Stomach smooth muscle (tissue), 2 donors: ENCODE data around the gene GRK3.

Experiments
- H3K27ac ChIP-seq: one replicate; pipeline ENCODE4 v1.7.0; 2013; ENCODE audit warnings: mild to moderate bottlenecking, low read length, inconsistent platforms
- H3K27me3 ChIP-seq, 2 donors: one replicate each; pipeline ENCODE4 v1.7.0; 2013; ENCODE audit warnings: low read length in 2 of 2; ENCODE audit not compliant: insufficient read depth in 2 of 2, control insufficient read depth in 1 of 2
- H3K36me3 ChIP-seq, 2 donors: one replicate each; pipeline ENCODE4 v1.7.0; 2013; ENCODE audit warnings: low read length in 2 of 2; ENCODE audit not compliant: control insufficient read depth in 2 of 2, insufficient read depth in 2 of 2
- H3K4me1 ChIP-seq: one replicate; pipeline ENCODE4 v1.7.0; 2013; ENCODE audit warnings: low read length; ENCODE audit not compliant: control insufficient read depth, insufficient read depth
- H3K4me3 ChIP-seq, 2 donors: one replicate each; pipeline ENCODE4 v1.7.0; 2013; ENCODE audit warnings: low read length in 2 of 2
- H3K9ac ChIP-seq, 2 donors: one replicate each; pipeline ENCODE4 v1.7.0; 2013; ENCODE audit warnings: low read length in 2 of 2, mild to moderate bottlenecking in 1 of 2
- H3K9me3 ChIP-seq, 2 donors: one replicate each; pipeline ENCODE4 v1.7.0; 2013; ENCODE audit warnings: low read length in 2 of 2; ENCODE audit not compliant: control insufficient read depth in 2 of 2
- donor health status: healthy.
- donor health status: Pancreatic carcinoma.

GRK3 gene

DNA sequence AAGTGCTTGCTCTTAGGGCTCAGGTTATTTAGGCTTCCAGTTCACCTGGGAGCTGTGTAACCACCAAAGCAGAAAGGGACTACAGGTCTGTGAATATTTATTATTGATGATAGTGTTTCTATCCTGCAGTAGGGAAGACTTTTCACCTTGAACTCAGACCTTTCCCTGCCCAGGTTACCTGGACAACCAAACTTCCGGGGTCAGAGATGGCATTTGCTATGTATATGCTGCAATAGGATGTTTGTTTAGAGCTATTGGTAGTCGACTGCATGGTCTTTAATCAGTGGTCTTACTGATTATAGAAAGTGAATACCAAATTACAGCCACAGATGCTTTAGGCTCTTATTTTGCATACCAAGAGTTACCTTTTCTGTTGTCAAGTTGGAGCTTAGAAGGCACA is 94.9 kb downstream of the GRK3 start:
- Histone ChIP-seq H3K9ac (no peak overlapping the region), H3K9me3 (no peaks in the 10 kb centered on the region), H3K27ac (no peak overlapping the region), H3K4me1 (peaks cover 4% of the 10 kb centered on the region), H3K4me3 (no peak overlapping the region), H3K27me3 (no peaks in the 10 kb centered on the region), H3K36me3 (no peaks in the 10 kb centered on the region)

DNA sequence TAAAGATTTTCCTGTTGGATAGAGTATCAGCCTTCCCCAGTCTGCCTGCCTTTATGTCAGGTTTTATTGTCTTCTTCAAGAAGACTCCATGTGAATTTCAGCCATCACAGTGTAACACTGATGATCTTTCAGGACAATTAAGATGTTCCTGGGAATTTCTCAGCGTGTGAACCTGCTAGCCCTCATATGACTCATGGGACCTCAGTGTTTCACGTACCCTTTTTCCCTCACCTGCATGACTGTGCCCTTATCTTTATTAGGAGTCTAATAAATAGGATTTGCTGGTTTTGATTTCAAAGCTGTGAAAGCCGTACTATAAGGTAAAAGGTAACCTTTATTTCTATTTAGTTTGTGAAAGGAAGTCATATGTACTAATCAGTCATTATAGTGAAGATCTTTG is 95.9 kb downstream of the GRK3 start:
- Histone ChIP-seq H3K36me3 (no peaks in the 10 kb centered on the region), H3K4me3 (no peak overlapping the region), H3K4me1 (peaks cover 4% of the 10 kb centered on the region), H3K9me3 (no peaks in the 10 kb centered on the region), H3K27me3 (no peaks in the 10 kb centered on the region), H3K9ac (no peak overlapping the region), H3K27ac (no peak overlapping the region)

DNA sequence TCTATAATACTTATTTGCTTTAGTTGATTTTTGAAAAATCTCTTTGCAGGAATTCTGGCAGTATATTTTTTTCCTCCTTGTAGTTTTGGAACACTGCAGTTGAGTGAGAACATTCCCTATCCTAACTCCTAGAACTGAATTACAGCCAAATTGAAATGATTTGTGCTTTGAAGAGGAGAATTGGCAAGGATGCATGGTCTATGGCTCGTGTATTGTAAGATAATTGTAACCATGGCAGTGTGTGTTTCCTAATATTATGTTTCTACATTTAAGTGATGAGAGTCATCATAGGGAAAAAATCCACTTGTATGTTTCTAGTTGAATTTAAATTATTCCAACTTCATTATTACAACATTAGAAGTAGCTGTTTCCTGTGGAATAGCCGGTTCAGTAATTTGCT is 96.6 kb downstream of the GRK3 start:
- H3K36me3 ChIP-seq: no peaks in the 10 kb centered on the region
- H3K4me1 ChIP-seq: peaks cover 4% of the 10 kb centered on the region
- H3K9me3 ChIP-seq: no peaks in the 10 kb centered on the region
- no peak overlapping the region for H3K4me3 ChIP-seq
- H3K27ac ChIP-seq: no peak overlapping the region
- no peak overlapping the region for H3K9ac ChIP-seq
- H3K27me3 ChIP-seq: no peaks in the 10 kb centered on the region

DNA sequence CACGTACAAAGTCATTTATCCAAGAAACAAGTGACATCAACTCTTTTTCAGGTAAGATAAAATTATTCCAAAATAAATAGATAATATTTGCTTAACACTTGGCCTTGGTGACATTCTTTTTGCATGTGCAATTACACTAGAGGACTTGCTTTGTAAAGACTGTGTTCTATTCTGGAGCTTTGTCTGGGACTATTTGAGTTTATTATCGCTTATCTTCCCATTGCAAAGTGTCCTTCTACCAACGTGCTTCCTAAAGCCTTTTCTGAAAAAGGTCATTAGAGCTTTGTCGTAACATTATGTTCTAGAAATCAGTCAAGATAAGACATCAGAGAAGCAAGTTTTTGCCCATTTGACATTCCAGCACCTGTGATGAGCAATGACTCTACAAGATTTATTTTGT is 99.2 kb downstream of the GRK3 start:
- Histone ChIP-seq H3K4me1 (peaks cover 4% of the 10 kb centered on the region), H3K9me3 (no peaks in the 10 kb centered on the region), H3K9ac (no peak overlapping the region), H3K27ac (no peak overlapping the region), H3K4me3 (no peak overlapping the region), H3K27me3 (no peaks in the 10 kb centered on the region), H3K36me3 (no peaks in the 10 kb centered on the region)

DNA sequence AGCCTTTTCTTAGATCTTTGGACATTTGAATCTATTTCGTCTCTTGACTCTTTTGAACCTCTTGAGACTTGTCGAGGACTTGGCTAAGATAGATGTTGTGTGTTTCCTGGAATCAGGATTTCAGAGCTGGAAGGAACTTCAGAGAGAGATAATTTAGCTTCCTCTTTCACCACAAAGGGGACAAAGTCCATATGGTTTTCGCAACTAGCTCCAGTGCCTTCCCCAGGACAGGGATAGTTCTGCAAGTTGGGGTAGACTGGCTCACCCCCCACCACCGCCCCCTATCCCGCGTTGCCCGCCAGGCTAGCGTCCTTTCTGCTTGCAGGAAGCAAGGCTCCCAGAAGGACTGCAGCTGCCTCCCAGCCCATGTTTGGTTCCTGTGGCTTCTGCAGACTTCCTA is 101.8 kb downstream of the GRK3 start:
- Histone ChIP-seq H3K4me1 (no peaks in the 10 kb centered on the region), H3K9me3 (no peaks in the 10 kb centered on the region), H3K27me3 (no peaks in the 10 kb centered on the region), H3K9ac (no peak overlapping the region), H3K36me3 (no peaks in the 10 kb centered on the region), H3K4me3 (no peak overlapping the region), H3K27ac (no peak overlapping the region)

DNA sequence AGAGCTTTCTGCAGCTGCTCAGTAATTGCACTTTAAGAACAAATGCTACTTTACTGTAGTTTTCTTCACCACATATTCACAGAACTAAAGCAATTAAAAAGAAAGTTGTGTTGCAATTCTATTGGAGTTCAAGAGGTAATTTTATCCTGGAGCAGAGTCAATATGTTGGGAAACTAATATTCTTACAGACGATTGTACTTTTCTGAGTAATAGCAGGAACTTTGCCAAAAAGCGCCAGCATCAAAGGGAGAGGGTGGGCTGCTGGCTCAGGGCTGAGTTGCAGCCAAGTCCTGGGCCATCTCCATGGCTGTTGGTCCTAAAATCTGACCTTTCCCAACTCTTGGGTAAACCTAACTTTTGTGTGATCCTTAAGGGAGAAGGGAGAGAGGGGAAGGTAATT is 104.0 kb downstream of the GRK3 start:
- H3K9me3 ChIP-seq: no peaks in the 10 kb centered on the region

DNA sequence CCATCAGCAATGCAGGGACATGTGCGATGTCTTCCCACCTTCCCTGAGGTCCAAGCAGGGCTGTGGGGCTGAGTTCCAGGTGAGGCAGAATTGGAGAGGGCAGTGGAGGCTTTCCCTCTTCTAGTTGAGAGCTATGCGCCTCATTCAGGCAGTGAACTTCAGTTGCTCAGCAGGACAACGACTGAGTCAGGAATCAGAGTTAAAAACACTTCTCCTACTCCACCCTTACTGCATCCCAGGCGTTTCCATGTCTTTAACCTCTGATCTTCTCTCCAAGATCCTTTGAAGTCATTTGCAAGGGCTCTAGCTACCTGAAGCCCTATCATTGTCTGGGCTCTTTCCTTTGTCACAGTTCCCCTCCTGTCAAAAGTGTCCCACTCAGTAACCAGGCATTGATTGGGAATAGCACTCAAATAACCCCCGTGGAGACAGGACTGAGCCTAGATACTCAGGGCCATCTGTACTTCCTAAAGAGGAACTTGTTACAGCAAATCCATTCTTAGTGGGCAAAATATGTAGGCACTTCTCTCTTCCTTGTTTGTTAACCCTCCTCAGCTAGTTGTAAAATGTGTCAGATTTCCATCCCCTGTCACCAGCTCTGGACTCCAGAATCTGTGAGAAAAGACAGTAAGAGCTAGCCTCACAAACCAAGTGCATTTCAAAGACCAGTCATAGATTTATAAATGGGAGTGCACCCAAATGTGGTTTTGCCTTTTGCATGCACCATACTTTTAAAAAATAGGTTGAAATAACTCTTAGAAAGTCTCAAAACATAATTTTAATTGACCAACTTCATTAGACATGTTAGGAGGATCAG is 105.0 kb downstream of the GRK3 start:
- Histone ChIP-seq H3K9me3 (no peaks in the 10 kb centered on the region), H3K36me3 (no peaks in the 10 kb centered on the region), H3K27me3 (no peaks in the 10 kb centered on the region), H3K4me3 (no peak overlapping the region), H3K9ac (no peak overlapping the region), H3K4me1 (no peaks in the 10 kb centered on the region), H3K27ac (no peak overlapping the region)

More for the DNA sequence above, 104.0 kb downstream of the GRK3 start:
- no peaks in the 10 kb centered on the region for H3K36me3 ChIP-seq
- no peak overlapping the region for H3K27ac ChIP-seq
- H3K9ac ChIP-seq: no peak overlapping the region
- no peak overlapping the region for H3K4me3 ChIP-seq
- no peaks in the 10 kb centered on the region for H3K4me1 ChIP-seq
- H3K27me3 ChIP-seq: no peaks in the 10 kb centered on the region

DNA sequence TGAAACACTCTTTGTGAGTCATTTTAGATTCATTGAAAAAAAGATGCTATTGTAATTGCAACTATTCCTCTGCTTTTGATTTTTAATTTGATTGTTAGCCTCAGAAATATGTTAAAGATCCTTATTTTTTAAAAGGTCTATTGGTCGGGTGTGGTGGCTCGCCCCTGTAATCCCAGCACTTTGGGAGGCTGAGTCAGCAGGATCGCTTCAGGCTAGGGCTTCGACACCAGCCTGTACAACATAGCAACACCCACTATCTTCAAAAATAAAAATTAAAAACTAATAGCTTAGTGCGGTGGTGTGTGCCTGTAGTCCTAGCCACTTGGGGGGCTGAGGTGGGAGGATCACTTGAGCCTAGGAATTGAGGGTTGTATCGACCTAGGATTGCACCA is 105.6 kb downstream of the GRK3 start:
- H3K27me3 ChIP-seq: no peaks in the 10 kb centered on the region
- H3K4me1 ChIP-seq: no peaks in the 10 kb centered on the region
- no peak overlapping the region for H3K9ac ChIP-seq
- H3K36me3 ChIP-seq: no peaks in the 10 kb centered on the region
- H3K4me3 ChIP-seq: no peak overlapping the region
- no peaks in the 10 kb centered on the region for H3K9me3 ChIP-seq
- no peak overlapping the region for H3K27ac ChIP-seq

DNA sequence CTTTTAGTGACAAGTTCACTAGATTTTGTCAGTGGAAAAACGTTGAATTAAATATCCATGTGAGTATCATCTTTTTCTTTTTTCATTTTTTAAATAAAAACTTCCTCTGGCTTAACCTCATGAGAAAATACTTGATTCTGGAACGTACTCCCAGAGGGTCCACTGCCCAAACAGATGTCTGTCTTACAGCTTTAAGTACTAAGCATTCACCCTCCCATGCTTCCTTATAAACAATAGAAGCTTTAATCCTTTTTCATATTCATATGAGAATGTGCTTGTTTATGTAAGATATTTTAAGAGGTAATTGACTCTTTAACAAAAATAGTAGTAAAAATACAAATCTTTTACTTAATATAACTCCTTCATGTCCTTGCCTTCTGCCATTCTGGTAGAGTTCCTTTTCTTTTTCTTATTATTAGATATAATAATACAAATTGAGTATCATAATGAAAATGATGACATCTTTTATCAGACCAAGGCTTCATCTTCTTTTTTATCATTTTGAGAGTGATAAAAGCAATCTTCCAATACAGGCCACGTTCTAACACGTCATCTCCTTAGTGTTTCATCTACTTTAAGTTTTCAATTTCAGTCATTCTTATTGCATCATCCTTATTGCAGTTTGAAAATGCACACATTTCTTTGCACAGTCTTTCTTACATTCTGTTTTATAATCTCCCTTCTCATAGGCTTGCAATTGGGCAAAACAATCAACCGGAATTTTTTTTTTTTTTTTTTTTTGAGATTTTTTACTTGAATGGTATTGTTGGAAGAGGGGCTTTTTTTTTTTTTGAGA is 108.0 kb downstream of the GRK3 start:
- Histone ChIP-seq H3K27me3 (no peaks in the 10 kb centered on the region), H3K4me1 (no peaks in the 10 kb centered on the region)

DNA sequence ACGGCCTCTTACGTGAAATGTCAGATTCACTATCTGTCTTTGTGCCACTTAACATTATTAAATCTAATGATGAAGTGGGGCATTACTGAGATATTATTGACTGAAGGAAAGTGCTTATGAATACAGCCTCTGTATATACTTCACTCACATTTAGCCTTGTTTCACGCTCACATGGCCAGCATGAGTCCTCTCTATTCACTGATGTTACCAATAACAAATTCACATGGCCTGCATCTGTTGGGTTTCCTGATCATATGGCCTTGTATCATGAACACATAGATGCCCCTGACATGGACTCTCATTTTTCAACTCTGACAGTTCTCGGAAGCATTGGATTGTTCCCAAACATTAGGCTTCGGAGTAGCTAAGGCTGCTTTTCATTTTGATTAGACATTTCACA is 109.2 kb downstream of the GRK3 start:
- Histone ChIP-seq H3K9me3 (no peaks in the 10 kb centered on the region), H3K36me3 (no peaks in the 10 kb centered on the region), H3K27me3 (no peaks in the 10 kb centered on the region), H3K4me1 (no peaks in the 10 kb centered on the region), H3K27ac (no peak overlapping the region), H3K9ac (no peak overlapping the region), H3K4me3 (no peak overlapping the region)

More for the DNA sequence above, 108.0 kb downstream of the GRK3 start:
- Histone ChIP-seq H3K36me3 (no peaks in the 10 kb centered on the region), H3K4me3 (no peak overlapping the region), H3K27ac (no peak overlapping the region), H3K9ac (no peak overlapping the region), H3K9me3 (no peaks in the 10 kb centered on the region)

DNA sequence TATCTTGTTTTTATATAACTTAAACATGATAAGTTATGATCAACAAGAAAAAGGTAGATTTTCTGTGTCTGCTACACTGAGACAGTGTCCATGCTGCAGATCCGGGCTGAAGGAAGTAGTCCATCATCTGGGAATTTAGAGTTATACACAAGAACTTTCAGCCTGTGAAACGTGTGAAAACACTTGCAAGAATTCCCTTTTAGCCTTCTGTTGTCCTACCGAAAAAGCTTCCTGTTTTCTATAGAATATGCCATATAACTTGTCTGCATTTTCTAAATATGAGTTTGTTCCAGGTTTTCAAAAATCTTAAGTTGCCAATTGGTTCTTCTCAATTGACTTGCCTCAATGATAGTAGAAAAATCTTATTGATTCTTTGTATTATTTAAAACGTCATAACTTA is 113.2 kb downstream of the GRK3 start:
- H3K27me3 ChIP-seq: no peaks in the 10 kb centered on the region
- no peaks in the 10 kb centered on the region for H3K36me3 ChIP-seq
- no peaks in the 10 kb centered on the region for H3K9me3 ChIP-seq
- H3K4me1 ChIP-seq: no peaks in the 10 kb centered on the region
- no peak overlapping the region for H3K27ac ChIP-seq
- H3K9ac ChIP-seq: no peak overlapping the region
- H3K4me3 ChIP-seq: no peak overlapping the region
